Measurements from ENCODE around the gene P2RY14. TPM values are rescaled to one million over a fixed set of nuclear protein-coding genes. Genes with fewer than 3 reads are reported as not detected.

Gene P2RY14
- total RNA-seq, 1 experiment from 2014 or later = not detected

GRCh38 chr3:151281671-151282324 is 3.5 kb upstream of the P2RY14 start:
- H3K27me3 Mint-ChIP-seq (ENCODE audit: insufficient read depth, unreplicated experiment) = no peaks in the 10 kb centered on the region
- no peak overlapping the region for H3K4me3 ChIP-seq (ENCODE audit: low read depth, low read length)
- H3K27ac Mint-ChIP-seq (ENCODE audit: unreplicated experiment) = no peak overlapping the region
- H3K27me3 ChIP-seq (replicated peaks; ENCODE audit: control insufficient read depth, insufficient read depth, low read length) = no peaks in the 10 kb centered on the region
- ChIA-PET POLR2A (interaction anchor here (0.6 kb wide), 1 partner anchor 303 kb away, joined by 6 read pairs; no protein-coding TSS in a partner anchor), CTCF (no interaction called here)
- H3K4me3 Mint-ChIP-seq (ENCODE audit: unreplicated experiment) = no peak overlapping the region
- no peak for DNase-seq
- BruUV-seq (replicated peaks) = no TSS peak
- H3K9me3 Mint-ChIP-seq (ENCODE audit: unreplicated experiment) = no peaks in the 10 kb centered on the region
- H3K36me3 ChIP-seq (ENCODE audit: control insufficient read depth, insufficient read depth, low read length) = no peaks in the 10 kb centered on the region
- no peaks in the 10 kb centered on the region for H3K36me3 Mint-ChIP-seq (ENCODE audit: insufficient read depth, unreplicated experiment)
- intact Hi-C loops (cut with micrococcal nuclease; ENCODE audit: unreplicated experiment) = loop anchor here (10.0 kb wide), 1 partner anchor 277 kb away; no protein-coding TSS in a partner anchor
- H3K9me3 ChIP-seq = no peaks in the 10 kb centered on the region
- no peak for TF ChIP-seq CTCF (IDR thresholded peaks at IDR 0.05; ENCODE audit: insufficient read depth in 1 of 2, low read depth in 1 of 2, low read length in 1 of 2, severe bottlenecking in 1 of 2, unreplicated experiment in 1 of 2)
- H3K4me1 Mint-ChIP-seq (ENCODE audit: low read depth, unreplicated experiment) = peaks cover 7% of the 10 kb centered on the region
- peaks cover 9% of the 10 kb centered on the region for H3K4me1 ChIP-seq

- Mint-ChIP-seq H3K4me3 (ENCODE audit: unreplicated experiment) (no peak overlapping the region), H3K27ac (ENCODE audit: unreplicated experiment) (no peak overlapping the region), H3K27me3 (ENCODE audit: insufficient read depth, unreplicated experiment) (no peaks in the 10 kb centered on the region), H3K36me3 (ENCODE audit: insufficient read depth, unreplicated experiment) (no peaks in the 10 kb centered on the region), H3K4me1 (ENCODE audit: low read depth, unreplicated experiment) (no peaks in the 10 kb centered on the region), H3K9me3 (ENCODE audit: unreplicated experiment) (no peaks in the 10 kb centered on the region)
- Histone ChIP-seq H3K4me3 (ENCODE audit: low read depth, low read length) (no peak overlapping the region), H3K36me3 (ENCODE audit: control insufficient read depth, insufficient read depth, low read length) (no peaks in the 10 kb centered on the region), H3K9me3 (no peaks in the 10 kb centered on the region), H3K4me1 (no peaks in the 10 kb centered on the region), H3K27me3 (replicated peaks; ENCODE audit: control insufficient read depth, insufficient read depth, low read length) (no peaks in the 10 kb centered on the region)
- intact Hi-C loops (cut with micrococcal nuclease; ENCODE audit: unreplicated experiment) = no loop called here
- BruUV-seq (replicated peaks) = no TSS peak
- no peak for DNase-seq
- TF ChIP-seq CTCF (IDR thresholded peaks at IDR 0.05; ENCODE audit: insufficient read depth in 1 of 2, low read depth in 1 of 2, low read length in 1 of 2, severe bottlenecking in 1 of 2, unreplicated experiment in 1 of 2) = no peak
- CTCF ChIA-PET = no interaction called here
- POLR2A ChIA-PET = no interaction called here
These were observed 1.7 kb downstream of the P2RY14 start for GRCh38 chr3:151276687-151277042.

GRCh38 chr3:151276038-151276686 is 2.2 kb downstream of the P2RY14 start:
- Mint-ChIP-seq H3K9me3 (ENCODE audit: unreplicated experiment) (no peaks in the 10 kb centered on the region), H3K27ac (ENCODE audit: unreplicated experiment) (no peak overlapping the region), H3K4me1 (ENCODE audit: low read depth, unreplicated experiment) (no peaks in the 10 kb centered on the region), H3K36me3 (ENCODE audit: insufficient read depth, unreplicated experiment) (no peaks in the 10 kb centered on the region), H3K4me3 (ENCODE audit: unreplicated experiment) (no peak overlapping the region), H3K27me3 (ENCODE audit: insufficient read depth, unreplicated experiment) (no peaks in the 10 kb centered on the region)
- no peak for TF ChIP-seq CTCF (IDR thresholded peaks at IDR 0.05; ENCODE audit: insufficient read depth in 1 of 2, low read depth in 1 of 2, low read length in 1 of 2, severe bottlenecking in 1 of 2, unreplicated experiment in 1 of 2)
- BruUV-seq (replicated peaks) = no TSS peak
- H3K4me1 ChIP-seq = no peaks in the 10 kb centered on the region
- no peak for DNase-seq
- ChIA-PET POLR2A (no interaction called here), CTCF (no interaction called here)
- intact Hi-C loops (cut with micrococcal nuclease; ENCODE audit: unreplicated experiment) = no loop called here
- no peaks in the 10 kb centered on the region for H3K27me3 ChIP-seq (replicated peaks; ENCODE audit: control insufficient read depth, insufficient read depth, low read length)
- no peak overlapping the region for H3K4me3 ChIP-seq (ENCODE audit: low read depth, low read length)
- no peaks in the 10 kb centered on the region for H3K9me3 ChIP-seq
- no peaks in the 10 kb centered on the region for H3K36me3 ChIP-seq (ENCODE audit: control insufficient read depth, insufficient read depth, low read length)
